Left lung (tissue), 10 donors: ENCODE measurements around the gene CWH43. TPM values are rescaled to one million over a fixed set of nuclear protein-coding genes. Genes with fewer than 3 reads are reported as not detected.
"Not testable (repeated sequence)": the region's sequence is repeated elsewhere in the genome, so short reads cannot be mapped to it uniquely, and the experiment has no call there.

ENCODE experiments used
- ATAC-seq: fragments of 200-7000 bp; cut with Tn5 transposase; one replicate; pipeline ENCODE4 v1.9.1; 2020; ENCODE audit warnings: moderate library complexity
- DNase-seq, 4 donors: peaks; one replicate each; pipeline ENCODE4 v3.0.0-alpha.2; 2013 to 2020
- H3K27ac ChIP-seq, 2 donors: fragments of 200-600 bp; sonication (generic) in 1 of 2; one replicate each; pipeline versions ENCODE4 v1.5.0 to v1.8.0; 2020 to 2021
- H3K27me3 ChIP-seq, 2 donors: fragments of 200-600 bp; sonication (generic) in 1 of 2; one replicate each; pipeline versions ENCODE4 v1.5.0 to v1.8.0; 2020 to 2021
- H3K36me3 ChIP-seq, 2 donors: fragments of 200-600 bp; sonication (generic) in 1 of 2; one replicate each; pipeline versions ENCODE4 v1.5.0 to v1.8.0; 2020 to 2021
- H3K4me1 ChIP-seq, 2 donors: fragments of 200-600 bp; one replicate each; pipeline ENCODE4 v1.8.0; 2021
- H3K4me3 ChIP-seq, 2 donors: fragments of 200-600 bp; sonication (generic) in 1 of 2; one replicate each; pipeline versions ENCODE4 v1.5.0 to v1.8.0; 2020 to 2021; ENCODE audit warnings: mild to moderate bottlenecking in 1 of 2
- H3K9me3 ChIP-seq, 2 donors: fragments of 200-600 bp; sonication (generic) in 1 of 2; one replicate each; pipeline versions ENCODE4 v1.5.0 to v1.8.0; 2020 to 2021
- CTCF ChIP-seq, 2 donors: fragments of 200-600 bp; sonication (generic) in 1 of 2; IDR thresholded peaks; one replicate each; pipeline versions ENCODE4 v1.5.0 to v1.8.0; 2021; ENCODE audit warnings: antibody characterized with exemption in 2 of 2
- intact Hi-C, 2 donors: fragments of 100-400 bp; cut with DNase I; formaldehyde crosslinking; loops; one replicate each; pipeline versions ENCODE4 v1.11.2 to v1.14.2; 2022
- polyA plus RNA-seq, 6 donors: library from polyadenylated mRNA; unstranded; fragments of 120-200 nt; gene quantifications; one replicate each; pipeline ENCODE4 v1.2.1, GENCODE V29; 2013; ENCODE audit not compliant: insufficient read length in 6 of 6
- total RNA-seq, 2 donors: library from RNA; stranded (reverse); fragmentation: NEBNext Ultra II Directional; extraction: Animal tissue kit (Norgen Biotek cat#: 25700); gene quantifications; one replicate each; pipeline ENCODE4 v1.2.1, GENCODE V29; 2021
- donor health status: DM: no; HTN: yes; CAD: no.
- donor health status: DM: no; HTN: no; CAD: no.

Gene CWH43
- total and polyA plus RNA-seq, 8 donors, result 0.13 to 0.29 (median 0.25) TPM; not detected in 4

DNA sequence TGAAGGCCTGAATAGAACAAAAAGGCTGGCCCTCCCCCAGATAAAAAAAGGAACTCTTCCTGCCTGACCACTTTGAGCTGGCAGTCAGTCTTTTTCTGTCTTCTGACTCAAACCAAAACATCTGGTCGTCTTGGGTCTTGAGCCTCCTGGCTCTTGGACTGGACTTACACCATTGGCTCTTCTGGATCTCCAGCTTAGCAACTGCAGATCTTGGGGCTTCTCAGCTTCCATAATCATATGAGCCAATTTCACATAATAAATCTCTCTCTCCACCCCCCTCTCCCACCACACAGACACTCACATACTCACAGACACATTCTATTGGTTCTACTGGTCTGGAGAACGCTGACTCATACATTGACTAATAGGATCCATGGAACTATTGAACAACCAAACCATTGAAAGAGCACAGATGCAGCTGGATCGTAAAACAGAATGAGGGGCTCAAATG is 15.6 kb upstream of the CWH43 start:
- Histone ChIP-seq H3K4me3 (no peak overlapping the region), H3K4me1 (no peaks in the 10 kb centered on the region), H3K36me3 (no peaks in the 10 kb centered on the region), H3K27ac (no peak overlapping the region), H3K9me3 (no peaks in the 10 kb centered on the region), H3K27me3 (no peaks in the 10 kb centered on the region)
- no peak for TF ChIP-seq CTCF (IDR thresholded peaks at IDR 0.05)
- ATAC-seq, result peak; percentile 47
- intact Hi-C loops, result no loop called here
- DNase-seq, result no peak

- no peak for TF ChIP-seq CTCF (IDR thresholded peaks at IDR 0.05)
- no peak overlapping the region for H3K4me3 ChIP-seq
- intact Hi-C loops, result no loop called here
- H3K4me1 ChIP-seq, result no peaks in the 10 kb centered on the region
- peaks cover 0 to 11% of the 10 kb centered on the region in 2 donors for H3K27me3 ChIP-seq
- H3K9me3 ChIP-seq, result no peaks in the 10 kb centered on the region
- DNase-seq (no peak), ATAC-seq (no peak)
- no peaks in the 10 kb centered on the region for H3K36me3 ChIP-seq
- no peak overlapping the region for H3K27ac ChIP-seq
These were observed 11.0 kb upstream of the CWH43 start for GRCh38 chr4:48974979-48975640.

DNA sequence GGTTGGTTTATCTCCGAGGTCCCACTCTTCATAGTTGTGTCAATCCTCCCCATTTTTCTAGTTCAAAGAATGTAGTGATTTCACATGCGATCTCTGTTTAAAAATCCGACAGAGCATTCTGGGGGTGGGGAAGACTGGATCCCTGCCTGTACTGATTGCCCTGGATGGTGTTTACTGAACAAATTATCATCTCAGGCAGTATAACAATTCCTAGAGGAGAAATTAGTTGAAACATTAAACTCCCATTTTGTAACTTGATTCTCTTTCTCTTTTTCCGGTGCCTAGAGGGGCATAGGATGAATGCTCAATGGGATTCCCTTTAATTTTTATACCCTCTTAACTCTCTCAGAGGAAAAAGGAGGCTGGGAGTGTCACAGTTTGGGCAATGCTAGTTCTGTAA is 10.0 kb upstream of the CWH43 start:
- Histone ChIP-seq H3K4me3 (no peak overlapping the region), H3K9me3 (no peaks in the 10 kb centered on the region), H3K27ac (no peak overlapping the region), H3K36me3 (no peaks in the 10 kb centered on the region), H3K27me3 (peaks cover 0 to 11% of the 10 kb centered on the region in 2 donors), H3K4me1 (no peaks in the 10 kb centered on the region)
- no peak for ATAC-seq
- no peak for DNase-seq
- TF ChIP-seq CTCF (IDR thresholded peaks at IDR 0.05), result no peak
- intact Hi-C loops, result no loop called here

DNA sequence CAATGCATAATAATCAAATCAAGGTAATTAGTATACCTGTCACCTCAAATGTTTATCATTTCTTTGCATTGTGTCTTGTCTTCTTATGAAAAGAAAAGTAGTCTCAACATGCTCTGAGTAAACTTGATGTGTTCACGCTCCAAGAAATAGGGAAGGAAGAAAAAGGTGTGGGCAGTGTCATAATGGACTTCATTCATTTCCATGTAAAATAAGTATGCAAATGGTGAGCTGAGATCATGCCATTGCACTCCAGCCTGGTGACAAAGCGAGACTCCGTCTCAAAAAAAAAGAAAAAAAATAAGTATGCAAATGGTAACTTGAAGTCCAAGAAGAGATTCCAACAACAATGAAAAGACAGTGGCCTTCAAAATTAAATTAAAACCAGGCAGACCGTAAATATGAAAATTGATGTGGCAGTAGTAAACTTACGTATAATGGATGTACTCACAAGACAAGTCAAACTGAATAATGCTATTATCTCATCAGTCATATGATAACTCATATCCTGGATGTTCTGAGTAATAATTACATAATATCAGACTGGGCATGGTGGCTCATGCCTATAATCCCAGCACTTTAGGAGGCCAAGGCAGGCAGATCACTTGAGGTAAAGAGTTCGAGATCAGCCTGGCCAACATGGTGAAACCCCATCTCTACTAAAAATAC is 6.0 kb upstream of the CWH43 start:
- no peak for DNase-seq

DNA sequence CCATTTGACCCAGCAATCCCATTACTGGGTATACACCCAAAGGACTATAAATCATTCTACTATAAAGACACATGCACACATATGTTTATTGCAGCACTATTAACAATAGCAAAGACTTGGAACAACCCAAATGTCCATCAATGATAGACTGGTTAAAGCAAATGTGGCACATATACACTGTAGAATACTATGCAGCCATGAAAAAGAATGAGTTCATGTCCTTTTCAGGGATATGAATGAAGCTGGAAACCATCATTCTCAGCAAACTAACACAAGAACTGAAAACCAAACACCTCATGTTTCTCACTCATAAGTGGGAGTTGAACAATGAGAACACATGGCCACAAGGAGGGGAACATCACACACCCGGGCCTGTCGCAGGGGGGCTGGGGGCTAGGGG is 2.1 kb upstream of the CWH43 start:
- intact Hi-C loops, result not testable (repeated sequence)

More for the DNA sequence above, 6.0 kb upstream of the CWH43 start:
- Histone ChIP-seq H3K27ac (no peak overlapping the region), H3K27me3 (peaks cover 6 to 38% of the 10 kb centered on the region in 2 donors), H3K4me1 (no peaks in the 10 kb centered on the region), H3K36me3 (no peaks in the 10 kb centered on the region), H3K4me3 (no peak overlapping the region), H3K9me3 (no peaks in the 10 kb centered on the region)
- TF ChIP-seq CTCF (IDR thresholded peaks at IDR 0.05), result no peak
- intact Hi-C loops, result no loop called here
- no peak for ATAC-seq

More for the DNA sequence above, 2.1 kb upstream of the CWH43 start:
- not testable (repeated sequence) for H3K4me1 ChIP-seq, H3K27ac ChIP-seq, H3K36me3 ChIP-seq, H3K9me3 ChIP-seq, DNase-seq, ATAC-seq, H3K4me3 ChIP-seq
- peaks cover 28 to 57% of the 10 kb centered on the region in 2 donors for H3K27me3 ChIP-seq
